Esophagus squamous epithelium (tissue), 5 donors: ENCODE measurements around the gene PTK6. TPM values are rescaled to one million over a fixed set of nuclear protein-coding genes. Genes with fewer than 3 reads are reported as not detected.

Source experiments
- DNase-seq: peaks from one replicate; lab custom pipeline; 2025; lab: John Stamatoyannopoulos, UW
- H3K27ac ChIP-seq, 4 donors: fragments of 200-600 bp; sonication (generic); one replicate each; pipeline ENCODE4 v1.5.1; 2016 to 2019; ENCODE audit warnings: mild to moderate bottlenecking in 1 of 4
- H3K27me3 ChIP-seq, 4 donors: fragments of 200-600 bp; sonication (generic); 1 replicate in 3 of 4; 2 replicates in 1 of 4; pipeline versions ENCODE4 v1.5.1 to v1.6.0; 2017 to 2021; ENCODE audit warnings: antibody characterized with exemption in 1 of 4
- H3K36me3 ChIP-seq, 3 donors: fragments of 200-600 bp; sonication (generic); one replicate each; pipeline ENCODE4 v1.5.1; 2016 to 2019
- H3K4me1 ChIP-seq, 3 donors: fragments of 200-600 bp; sonication (generic); one replicate each; pipeline ENCODE4 v1.5.1; 2017 to 2019
- H3K4me3 ChIP-seq, 4 donors: fragments of 200-600 bp; sonication (generic); 1 replicate in 3 of 4; 2 replicates in 1 of 4; pipeline ENCODE4 v1.5.1; 2016 to 2019; ENCODE audit warnings: mild to moderate bottlenecking in 2 of 4, moderate library complexity in 1 of 4
- H3K9me3 ChIP-seq, 3 donors: fragments of 200-600 bp; sonication (generic); one replicate each; pipeline ENCODE4 v1.5.1; 2016 to 2019
- POLR2A ChIP-seq, 4 donors: fragments of 450-650 bp; IDR thresholded peaks; one replicate each; pipeline ENCODE4 v1.6.1; 2017; ENCODE audit warnings: antibody characterized with exemption in 4 of 4, mild to moderate bottlenecking in 4 of 4, moderate library complexity in 3 of 4
- WGBS, 2 donors: methylation state at CpG; one replicate each; pipeline ENCODE4 v1.1.5; 2018; 5-methylcytosine and 5-hydroxymethylcytosine counted together
- intact Hi-C: fragments of 100-400 bp; cut with DNase I; formaldehyde crosslinking; loops from one replicate; pipeline ENCODE4 v1.15.0; 2022
- total RNA-seq, 4 donors: library from RNA; depleted of rRNA; stranded (reverse); fragments of >200 nt; gene quantifications; one replicate each; pipeline ENCODE4 v1.1.0, GENCODE V29; 2016
- TF ChIP-seq, protein P1 (sequence below), 6 experiments: fragments of 450-650 bp in 4 of 6; fragments of 200-600 bp in 2 of 6; sonication (generic) in 2 of 6; IDR thresholded peaks; one replicate each; pipeline ENCODE4 v1.5.1; 2016 to 2019; ENCODE audit warnings: antibody characterized with exemption in 6 of 6, mild to moderate bottlenecking in 4 of 6, moderate library complexity in 4 of 6
- donor health status: DM: yes; HTN: yes; CAD: no.

Gene PTK6
- total RNA-seq, 4 donors from 2014 or later = 40.8 to 133 (median 49.7) TPM

DNA sequence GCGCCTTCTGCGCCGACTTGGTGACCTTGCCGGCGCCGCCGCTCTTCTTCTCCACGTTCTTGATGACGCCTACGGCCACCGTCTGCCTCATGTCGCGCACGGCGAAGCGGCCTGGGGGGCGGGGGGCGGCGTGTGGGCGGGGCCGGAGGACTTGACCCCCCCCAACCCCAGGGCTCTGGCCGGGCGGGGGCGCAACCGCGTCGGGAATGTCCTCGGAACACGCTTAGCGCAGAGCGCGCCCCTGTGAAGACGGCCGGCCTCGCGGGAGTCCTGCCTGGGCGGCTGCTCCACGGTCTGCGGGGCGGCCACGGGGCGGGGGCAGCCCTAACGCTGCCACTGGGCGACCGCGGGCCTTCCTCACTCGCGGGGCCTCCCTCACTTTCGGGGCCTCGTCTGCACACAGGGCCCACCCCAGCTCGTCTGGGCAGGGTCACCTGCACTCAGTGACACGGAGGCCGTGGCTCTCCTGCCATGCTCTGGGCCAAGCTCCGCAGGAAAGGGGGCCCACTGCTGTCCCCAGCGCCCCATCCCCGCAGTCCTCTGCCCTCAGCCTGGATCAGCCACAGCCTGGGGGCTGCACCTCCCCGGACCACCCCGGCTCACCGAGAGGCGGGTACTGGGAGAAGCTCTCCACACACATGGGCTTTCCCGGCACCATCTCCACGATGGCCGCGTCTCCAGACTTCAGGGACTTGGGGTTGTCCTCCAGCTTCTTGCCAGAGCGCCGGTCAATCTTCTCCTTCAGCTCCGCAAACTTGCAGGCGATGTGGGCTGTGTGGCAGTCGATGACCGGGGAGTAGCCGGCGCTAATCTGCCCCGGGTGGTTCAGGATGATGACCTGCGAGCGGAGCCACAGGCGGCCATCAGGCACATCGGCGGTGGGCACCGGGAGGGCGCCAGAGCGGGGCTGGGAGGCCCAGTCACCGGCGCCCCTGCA lies 48.6 kb downstream of the PTK6 start:
- 40% methylated on average over 2 of the region's 83 CpGs; no CpG with 5 or more reads in 1 of the 2 donors for WGBS, 2 donors
- no peak overlapping the region for H3K4me3 ChIP-seq
- H3K27me3 ChIP-seq = peaks cover 0 to 80% (median 12%) of the 10 kb centered on the region in 4 donors

DNA sequence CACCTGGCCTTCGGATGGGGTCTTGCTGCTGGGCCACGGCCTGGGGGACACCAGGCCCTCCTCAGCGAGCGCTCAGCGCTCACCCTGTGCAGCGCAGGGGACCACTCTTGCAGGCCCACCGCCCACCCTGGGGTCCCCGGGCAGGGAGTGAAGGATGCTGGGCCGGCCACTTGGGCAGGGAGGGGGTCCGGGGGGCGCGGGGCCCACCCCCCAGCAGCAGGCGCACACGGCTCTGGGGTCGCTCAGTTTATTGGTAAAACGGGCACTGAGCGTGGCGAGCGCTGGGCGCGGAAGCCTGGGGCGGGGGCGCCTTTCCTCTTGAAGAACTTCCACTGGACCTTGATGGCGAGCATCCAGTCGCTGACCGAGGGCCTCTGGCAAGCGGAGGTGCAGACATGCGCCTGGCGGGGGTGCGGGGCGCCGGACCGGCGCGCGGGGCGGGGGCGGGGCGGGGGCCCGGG lies 49.4 kb downstream of the PTK6 start:
- intact Hi-C loops = no loop called here
- DNase-seq = no peak
- TF ChIP-seq, protein P1, sequence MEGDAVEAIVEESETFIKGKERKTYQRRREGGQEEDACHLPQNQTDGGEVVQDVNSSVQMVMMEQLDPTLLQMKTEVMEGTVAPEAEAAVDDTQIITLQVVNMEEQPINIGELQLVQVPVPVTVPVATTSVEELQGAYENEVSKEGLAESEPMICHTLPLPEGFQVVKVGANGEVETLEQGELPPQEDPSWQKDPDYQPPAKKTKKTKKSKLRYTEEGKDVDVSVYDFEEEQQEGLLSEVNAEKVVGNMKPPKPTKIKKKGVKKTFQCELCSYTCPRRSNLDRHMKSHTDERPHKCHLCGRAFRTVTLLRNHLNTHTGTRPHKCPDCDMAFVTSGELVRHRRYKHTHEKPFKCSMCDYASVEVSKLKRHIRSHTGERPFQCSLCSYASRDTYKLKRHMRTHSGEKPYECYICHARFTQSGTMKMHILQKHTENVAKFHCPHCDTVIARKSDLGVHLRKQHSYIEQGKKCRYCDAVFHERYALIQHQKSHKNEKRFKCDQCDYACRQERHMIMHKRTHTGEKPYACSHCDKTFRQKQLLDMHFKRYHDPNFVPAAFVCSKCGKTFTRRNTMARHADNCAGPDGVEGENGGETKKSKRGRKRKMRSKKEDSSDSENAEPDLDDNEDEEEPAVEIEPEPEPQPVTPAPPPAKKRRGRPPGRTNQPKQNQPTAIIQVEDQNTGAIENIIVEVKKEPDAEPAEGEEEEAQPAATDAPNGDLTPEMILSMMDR (IDR thresholded peaks at IDR 0.05) = no peak
- TF ChIP-seq POLR2A (IDR thresholded peaks at IDR 0.05) = no peak
- H3K36me3 ChIP-seq = no peaks in the 10 kb centered on the region
- peaks cover 0 to 5% (median 0%) of the 10 kb centered on the region in 3 donors for H3K4me1 ChIP-seq
- no peak overlapping the region for H3K4me3 ChIP-seq
- no CpG with 5 or more reads among the region's 40 CpGs for WGBS, 2 donors
- H3K27me3 ChIP-seq = peaks cover 0 to 87% (median 12%) of the 10 kb centered on the region in 4 donors
- H3K9me3 ChIP-seq = no peaks in the 10 kb centered on the region
- no peak overlapping the region for H3K27ac ChIP-seq

More for the DNA sequence above, 48.6 kb downstream of the PTK6 start:
- Histone ChIP-seq H3K4me1 (peaks cover 0 to 5% (median 0%) of the 10 kb centered on the region in 3 donors), H3K27ac (no peak overlapping the region), H3K9me3 (no peaks in the 10 kb centered on the region), H3K36me3 (no peaks in the 10 kb centered on the region)
- intact Hi-C loops = no loop called here
- DNase-seq = no peak
- TF ChIP-seq POLR2A (IDR thresholded peaks at IDR 0.05) = no peak
- TF ChIP-seq, protein P1 (IDR thresholded peaks at IDR 0.05) = no peak

DNA sequence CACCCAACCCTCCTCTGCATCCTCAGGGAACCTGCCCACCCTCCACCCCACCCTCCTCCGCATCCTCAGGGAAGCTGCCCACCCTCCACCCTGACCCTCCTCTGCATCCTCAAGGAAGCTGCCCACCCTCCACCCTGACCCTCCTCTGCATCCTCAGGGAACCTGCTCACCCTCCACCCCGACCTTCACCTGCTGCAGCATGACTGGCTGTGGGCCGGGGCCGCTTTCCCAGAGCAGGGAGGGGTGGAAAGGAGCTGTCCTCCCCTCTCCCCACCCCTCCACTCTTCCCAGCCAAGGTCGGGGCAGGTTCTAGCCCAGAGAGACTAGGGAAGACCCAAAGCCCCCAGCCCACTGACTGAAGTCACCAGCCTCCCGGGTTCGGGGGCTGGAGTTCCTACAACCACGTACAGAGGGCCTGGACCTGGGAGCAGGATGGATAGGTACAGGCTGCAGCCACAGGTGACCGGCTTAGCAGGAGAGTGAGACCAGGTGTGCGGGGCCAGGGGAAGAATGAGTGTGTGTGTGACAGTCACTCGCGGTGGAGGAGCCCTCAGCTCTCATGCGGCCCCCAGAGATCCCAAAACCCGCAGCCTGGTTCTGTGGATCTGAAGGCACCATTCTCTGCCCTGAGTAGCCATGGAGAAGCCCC lies 49.9 kb downstream of the PTK6 start:
- 47 to 100% methylated on average over 1 to 10 of the region's 14 CpGs for WGBS, 2 donors
- H3K4me1 ChIP-seq = peaks cover 0 to 5% (median 0%) of the 10 kb centered on the region in 3 donors
- no peak overlapping the region for H3K4me3 ChIP-seq
- H3K27ac ChIP-seq = no peak overlapping the region
- no peaks in the 10 kb centered on the region for H3K36me3 ChIP-seq
- DNase-seq = no peak
- TF ChIP-seq, protein P1 (IDR thresholded peaks at IDR 0.05) = no peak
- TF ChIP-seq POLR2A (IDR thresholded peaks at IDR 0.05) = no peak
- peaks cover 0 to 93% (median 12%) of the 10 kb centered on the region in 4 donors for H3K27me3 ChIP-seq
- no peaks in the 10 kb centered on the region for H3K9me3 ChIP-seq
- intact Hi-C loops = no loop called here

DNA sequence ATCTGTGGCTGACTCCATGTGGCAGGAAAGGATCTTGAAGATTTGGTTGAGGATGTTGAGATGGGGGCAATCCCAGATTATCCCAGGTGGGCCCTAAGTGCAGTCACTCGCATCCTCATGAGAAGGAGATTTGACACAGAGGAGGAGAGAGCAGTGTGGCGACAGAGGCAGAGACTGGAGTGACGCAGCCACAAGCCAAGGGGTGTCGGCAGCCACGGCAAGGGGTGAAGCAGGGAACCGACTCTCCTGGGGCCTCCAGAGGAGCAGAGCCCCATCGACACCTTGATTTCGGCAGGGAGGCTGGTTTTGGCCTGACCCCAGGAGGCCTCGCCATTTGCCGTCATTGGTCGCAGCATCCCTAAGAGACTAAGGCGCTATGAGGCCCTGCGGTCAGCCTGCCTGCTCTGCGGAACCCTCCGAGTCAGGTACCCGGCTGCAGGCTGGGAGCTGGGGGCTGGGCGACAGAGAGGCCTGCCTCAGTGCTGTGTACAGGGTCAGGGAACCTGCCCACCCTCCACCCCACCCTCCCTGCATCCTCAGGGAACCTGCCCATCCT lies 50.8 kb downstream of the PTK6 start:
- Histone ChIP-seq H3K4me3 (no peak overlapping the region), H3K27ac (no peak overlapping the region), H3K27me3 (peaks cover 0 to 100% (median 12%) of the 10 kb centered on the region in 4 donors), H3K36me3 (no peaks in the 10 kb centered on the region), H3K4me1 (peaks cover 0 to 5% (median 0%) of the 10 kb centered on the region in 3 donors), H3K9me3 (no peaks in the 10 kb centered on the region)
- intact Hi-C loops = no loop called here
- no peak for DNase-seq
- 69 to 89% methylated on average over 7 to 14 of the region's 17 CpGs for WGBS, 2 donors
- TF ChIP-seq POLR2A (IDR thresholded peaks at IDR 0.05) = no peak
- TF ChIP-seq, protein P1 (IDR thresholded peaks at IDR 0.05) = no peak
